ENCODE data around the gene SLC24A3.

The SLC24A3 gene

GRCh38 chr20:19672498-19672897 is 460.1 kb downstream of the SLC24A3 start:
- no peak overlapping the region for H3K4me3 ChIP-seq (ENCODE audit: low read depth, low read length)
- H3K4me1 ChIP-seq (ENCODE audit: control insufficient read depth, insufficient read depth, low read length), result no peaks in the 10 kb centered on the region
- no peaks in the 10 kb centered on the region for H3K36me3 ChIP-seq (ENCODE audit: control insufficient read depth in 2 of 2, insufficient read depth in 1 of 2, low read length in 2 of 2)
- ChIA-PET POLR2A (no interaction called here), CTCF (interaction anchor here (0.8 to 2.9 kb wide), 3 partner anchors 10 to 155 kb away, joined by 4 to 17 read pairs (median 5); no protein-coding TSS in a partner anchor)
- no peak overlapping the region for H3K27ac ChIP-seq (ENCODE audit: extremely low read depth, low read depth, low read length)
- no peaks in the 10 kb centered on the region for H3K9me3 ChIP-seq (ENCODE audit: control insufficient read depth, insufficient read depth, low read depth, low read length)
- TF ChIP-seq ZNF626 (tag by site-specific recombination; IDR thresholded peaks at IDR 0.05) (no peak), ZBTB49 (tag by site-specific recombination; IDR thresholded peaks at IDR 0.05; ENCODE audit: low read depth) (no peak), ZNF792 (tag by site-specific recombination; IDR thresholded peaks at IDR 0.05) (no peak), SP2 (tag by site-specific recombination; IDR thresholded peaks at IDR 0.05) (no peak), ZNF707 (tag by site-specific recombination; IDR thresholded peaks at IDR 0.05) (no peak), ZNF223 (tag by site-specific recombination; IDR thresholded peaks at IDR 0.05) (no peak), ZNF398 (tag by site-specific recombination; IDR thresholded peaks at IDR 0.05) (no peak), ZNF26 (tag by site-specific recombination; IDR thresholded peaks at IDR 0.05) (no peak), ZNF350 (tag by site-specific recombination; IDR thresholded peaks at IDR 0.05) (no peak), ZNF146 (tag by site-specific recombination; IDR thresholded peaks at IDR 0.05) (no peak), ZNF148 (tag by site-specific recombination; IDR thresholded peaks at IDR 0.05; ENCODE audit: borderline replicate concordance) (no peak), ZNF837 (tag by site-specific recombination; IDR thresholded peaks at IDR 0.05) (no peak), ZNF600 (tag by site-specific recombination; IDR thresholded peaks at IDR 0.05) (no peak), WT1 (tag by site-specific recombination; IDR thresholded peaks at IDR 0.05) (no peak), ZNF335 (tag by site-specific recombination; conservative IDR thresholded peaks at IDR 0.05) (no peak), ZBTB6 (tag by site-specific recombination; IDR thresholded peaks at IDR 0.05) (no peak)

- Histone ChIP-seq H3K36me3 (ENCODE audit: control insufficient read depth in 2 of 2, insufficient read depth in 1 of 2, low read length in 2 of 2) (no peaks in the 10 kb centered on the region), H3K4me3 (ENCODE audit: low read depth, low read length) (no peak overlapping the region), H3K4me1 (ENCODE audit: control insufficient read depth, insufficient read depth, low read length) (no peaks in the 10 kb centered on the region), H3K27ac (ENCODE audit: extremely low read depth, low read depth, low read length) (no peak overlapping the region), H3K9me3 (ENCODE audit: control insufficient read depth, insufficient read depth, low read depth, low read length) (no peaks in the 10 kb centered on the region)
- POLR2A ChIA-PET, result no interaction called here
- no peak for TF ChIP-seq EGR2 (tag by site-specific recombination; IDR thresholded peaks at IDR 0.05; ENCODE audit: low read depth)
- no peak for TF ChIP-seq ZNF514 (tag by site-specific recombination; IDR thresholded peaks at IDR 0.05)
- no peak for TF ChIP-seq ZNF747 (tag by site-specific recombination; IDR thresholded peaks at IDR 0.05)
- CTCF ChIA-PET, result interaction anchor here (0.6 to 2.9 kb wide), 3 partner anchors 11 to 287 kb away, joined by 3 to 17 read pairs (median 4); no protein-coding TSS in a partner anchor
Measured at GRCh38 chr20:19673575-19673974, 461.1 kb downstream of the SLC24A3 start.
